HG03432 (cell line): ENCODE data around the gene LHX6.
A peak's percentile ranks its signal among the peaks of the same experiment; 100 is the strongest.

Experiments
- ATAC-seq: cut with Tn5 transposase; IDR thresholded peaks from one replicate; pipeline ENCODE4 v1.9.1; 2021; ENCODE audit warnings: mild to moderate bottlenecking, moderate library complexity; ENCODE audit not compliant: unreplicated experiment

LHX6 gene

GRCh38 chr9:122158202-122158601, 70.6 kb downstream of the LHX6 start:
- ATAC-seq, result peak; percentile 48

GRCh38 chr9:122155796-122156195, 73.0 kb downstream of the LHX6 start:
- no peak for ATAC-seq
